Natural killer cell treated with Interleukin-12 subunit alpha and Interleukin-12 subunit beta and Interleukin-15 and Interleukin-18, amount 100 ng/mL, for 72 hours (primary cell): ENCODE results near the gene RPL18. TPM values are rescaled to one million over a fixed set of nuclear protein-coding genes. Genes with fewer than 3 reads are reported as not detected.

ENCODE experiments used
- ATAC-seq, 2 donors: fragments of 150-1000 bp; cut with Tn5 transposase in 1 of 2; sonication (Bioruptor Pico), chemical (Tn5 transposase) in 1 of 2; 2 replicates each; pipeline ENCODE4 v1.10.0; 2021
- DNase-seq: peaks from one replicate; pipeline ENCODE4 v3.0.0; 2022; ENCODE audit warnings: low spot score
- H3K27ac Mint-ChIP-seq, 2 donors: 1 replicate in 1 of 2; 2 replicates in 1 of 2; pipeline ENCODE4 v1.8.0; 2022; ENCODE audit warnings: mixed read lengths in 2 of 2, mild to moderate bottlenecking in 1 of 2, moderate library complexity in 1 of 2
- H3K27me3 Mint-ChIP-seq, 2 donors: 1 replicate in 1 of 2; 2 replicates in 1 of 2; pipeline ENCODE4 v1.8.0; 2022; ENCODE audit warnings: mixed read lengths in 2 of 2
- H3K36me3 Mint-ChIP-seq: one replicate; pipeline ENCODE4 v1.8.0; 2022; ENCODE audit warnings: mixed read lengths
- H3K4me1 Mint-ChIP-seq, 2 donors: 1 replicate in 1 of 2; 2 replicates in 1 of 2; pipeline ENCODE4 v1.8.0; 2022; ENCODE audit warnings: low read depth in 2 of 2, mixed read lengths in 2 of 2, mild to moderate bottlenecking in 1 of 2
- H3K4me3 Mint-ChIP-seq: one replicate; pipeline ENCODE4 v1.8.0; 2022; ENCODE audit warnings: mixed read lengths
- H3K9me3 Mint-ChIP-seq: 2 replicates; pipeline ENCODE4 v1.8.0; 2022; ENCODE audit warnings: mixed read lengths
- total RNA-seq, 2 donors: library from RNA; stranded (reverse); gene quantifications; one replicate each; pipeline ENCODE4 v1.2.3, GENCODE V29; 2022

The RPL18 gene
- total RNA-seq, 2 donors from 2014 or later = 1,029 to 1,552 TPM

- H3K27ac Mint-ChIP-seq = no peak overlapping the region
- no peaks in the 10 kb centered on the region for H3K9me3 Mint-ChIP-seq
- no peak for DNase-seq
- ATAC-seq = no peak
- no peaks in the 10 kb centered on the region for H3K27me3 Mint-ChIP-seq
- H3K4me3 Mint-ChIP-seq = no peak overlapping the region
- H3K4me1 Mint-ChIP-seq = peaks cover 15 to 30% of the 10 kb centered on the region in 2 donors
- H3K36me3 Mint-ChIP-seq = no peaks in the 10 kb centered on the region
These were observed 11.5 kb upstream of the RPL18 start for GRCh38 chr19:48630296-48631063.

GRCh38 chr19:48629599-48630295 is 10.8 kb upstream of the RPL18 start:
- no peak overlapping the region for H3K4me3 Mint-ChIP-seq
- no peaks in the 10 kb centered on the region for H3K36me3 Mint-ChIP-seq
- DNase-seq (no peak), ATAC-seq (no peak)
- H3K4me1 Mint-ChIP-seq = peaks cover 17 to 32% of the 10 kb centered on the region in 2 donors
- H3K27ac Mint-ChIP-seq = no peak overlapping the region
- no peaks in the 10 kb centered on the region for H3K27me3 Mint-ChIP-seq
- no peaks in the 10 kb centered on the region for H3K9me3 Mint-ChIP-seq

- no peaks in the 10 kb centered on the region for H3K9me3 Mint-ChIP-seq
- H3K36me3 Mint-ChIP-seq = no peaks in the 10 kb centered on the region
- H3K4me3 Mint-ChIP-seq = no peak overlapping the region
- peaks cover 12 to 31% of the 10 kb centered on the region in 2 donors for H3K4me1 Mint-ChIP-seq
- ATAC-seq (no peak), DNase-seq (no peak)
- no peak overlapping the region for H3K27ac Mint-ChIP-seq
- no peaks in the 10 kb centered on the region for H3K27me3 Mint-ChIP-seq
These were observed 10.3 kb upstream of the RPL18 start for GRCh38 chr19:48629297-48629598.

- no peak for ATAC-seq
- peaks cover 4% of the 10 kb centered on the region for H3K36me3 Mint-ChIP-seq
- no peak overlapping the region for H3K27ac Mint-ChIP-seq
- peaks cover 13 to 33% of the 10 kb centered on the region in 2 donors for H3K4me1 Mint-ChIP-seq
- no peaks in the 10 kb centered on the region for H3K27me3 Mint-ChIP-seq
- no peak for DNase-seq
- H3K4me3 Mint-ChIP-seq = no peak overlapping the region
- H3K9me3 Mint-ChIP-seq = peaks cover 3% of the 10 kb centered on the region
These were observed 9.7 kb upstream of the RPL18 start for GRCh38 chr19:48628486-48629296.

- Mint-ChIP-seq H3K27ac (no peak overlapping the region), H3K4me1 (peaks cover 18 to 36% of the 10 kb centered on the region in 2 donors), H3K36me3 (peaks cover 7% of the 10 kb centered on the region)
These were observed 8.9 kb upstream of the RPL18 start for GRCh38 chr19:48627865-48628314.

GRCh38 chr19:48627201-48627864 is 8.4 kb upstream of the RPL18 start:
- Mint-ChIP-seq H3K9me3 (peaks cover 3% of the 10 kb centered on the region), H3K4me3 (no peak overlapping the region), H3K27ac (peak overlapping the region in 1 of 2 donors; percentile 31), H3K36me3 (peaks cover 7% of the 10 kb centered on the region), H3K4me1 (peaks cover 18 to 36% of the 10 kb centered on the region in 2 donors), H3K27me3 (no peaks in the 10 kb centered on the region)
- no peak for ATAC-seq
- no peak for DNase-seq

More at GRCh38 chr19:48627865-48628314, 8.9 kb upstream of the RPL18 start:
- Mint-ChIP-seq H3K27me3 (no peaks in the 10 kb centered on the region), H3K9me3 (peaks cover 3% of the 10 kb centered on the region), H3K4me3 (no peak overlapping the region)
- no peak for DNase-seq
- ATAC-seq = no peak

GRCh38 chr19:48625891-48626327 is 6.9 kb upstream of the RPL18 start:
- peaks cover 24 to 40% of the 10 kb centered on the region in 2 donors for H3K4me1 Mint-ChIP-seq
- DNase-seq (no peak), ATAC-seq (no peak)
- H3K9me3 Mint-ChIP-seq = peaks cover 3% of the 10 kb centered on the region
- peaks cover 7% of the 10 kb centered on the region for H3K36me3 Mint-ChIP-seq
- no peak overlapping the region for H3K27ac Mint-ChIP-seq
- no peak overlapping the region for H3K4me3 Mint-ChIP-seq
- no peaks in the 10 kb centered on the region for H3K27me3 Mint-ChIP-seq

- H3K27ac Mint-ChIP-seq = peak overlapping the region; percentile 53 to 97
- no peak for ATAC-seq
- no peak for DNase-seq
- peak overlapping the region; percentile 89 for H3K4me3 Mint-ChIP-seq
- peaks cover 3% of the 10 kb centered on the region for H3K9me3 Mint-ChIP-seq
- H3K4me1 Mint-ChIP-seq = peaks cover 28 to 43% of the 10 kb centered on the region in 2 donors
- peaks cover 7% of the 10 kb centered on the region for H3K36me3 Mint-ChIP-seq
- H3K27me3 Mint-ChIP-seq = no peaks in the 10 kb centered on the region
These were observed 6.1 kb upstream of the RPL18 start for GRCh38 chr19:48624791-48625723.

GRCh38 chr19:48624067-48624594 is 5.2 kb upstream of the RPL18 start:
- H3K9me3 Mint-ChIP-seq = peaks cover 3% of the 10 kb centered on the region
- ATAC-seq (peak; percentile 88), DNase-seq (peak; percentile 99)
- peaks cover 37 to 50% of the 10 kb centered on the region in 2 donors for H3K4me1 Mint-ChIP-seq
- H3K27me3 Mint-ChIP-seq = no peaks in the 10 kb centered on the region
- peak overlapping the region; percentile 79 to 97 for H3K27ac Mint-ChIP-seq
- peak overlapping the region; percentile 89 for H3K4me3 Mint-ChIP-seq
- peaks cover 7% of the 10 kb centered on the region for H3K36me3 Mint-ChIP-seq

- H3K9me3 Mint-ChIP-seq = peaks cover 3% of the 10 kb centered on the region
These were observed 4.6 kb upstream of the RPL18 start for GRCh38 chr19:48623556-48624066.

GRCh38 chr19:48619692-48620585 is 961 bp upstream of the RPL18 start:
- DNase-seq = no peak
- no peak for ATAC-seq

More at GRCh38 chr19:48623556-48624066, 4.6 kb upstream of the RPL18 start:
- ATAC-seq (no peak), DNase-seq (no peak)
- H3K27ac Mint-ChIP-seq = peak overlapping the region; percentile 79 to 97
- H3K4me1 Mint-ChIP-seq = peaks cover 40 to 50% of the 10 kb centered on the region in 2 donors
- H3K36me3 Mint-ChIP-seq = peaks cover 11% of the 10 kb centered on the region
- H3K4me3 Mint-ChIP-seq = peak overlapping the region; percentile 89
- H3K27me3 Mint-ChIP-seq = no peaks in the 10 kb centered on the region

More at GRCh38 chr19:48619692-48620585, 961 bp upstream of the RPL18 start:
- Mint-ChIP-seq H3K9me3 (peaks cover 3% of the 10 kb centered on the region), H3K4me3 (peak overlapping the region; percentile 96), H3K36me3 (peaks cover 19% of the 10 kb centered on the region), H3K27ac (peak overlapping the region; percentile 97 to 99), H3K4me1 (peaks cover 52% of the 10 kb centered on the region in 2 donors), H3K27me3 (no peaks in the 10 kb centered on the region)
